CD4-positive, alpha-beta T cell treated with Interleukin-17A for 1 hour (primary cell): ENCODE measurements around the gene RARS2.

ENCODE experiments used
- DNase-seq: peaks from one replicate; pipeline ENCODE4 v3.0.0-alpha.2; 2020

The RARS2 gene

DNA sequence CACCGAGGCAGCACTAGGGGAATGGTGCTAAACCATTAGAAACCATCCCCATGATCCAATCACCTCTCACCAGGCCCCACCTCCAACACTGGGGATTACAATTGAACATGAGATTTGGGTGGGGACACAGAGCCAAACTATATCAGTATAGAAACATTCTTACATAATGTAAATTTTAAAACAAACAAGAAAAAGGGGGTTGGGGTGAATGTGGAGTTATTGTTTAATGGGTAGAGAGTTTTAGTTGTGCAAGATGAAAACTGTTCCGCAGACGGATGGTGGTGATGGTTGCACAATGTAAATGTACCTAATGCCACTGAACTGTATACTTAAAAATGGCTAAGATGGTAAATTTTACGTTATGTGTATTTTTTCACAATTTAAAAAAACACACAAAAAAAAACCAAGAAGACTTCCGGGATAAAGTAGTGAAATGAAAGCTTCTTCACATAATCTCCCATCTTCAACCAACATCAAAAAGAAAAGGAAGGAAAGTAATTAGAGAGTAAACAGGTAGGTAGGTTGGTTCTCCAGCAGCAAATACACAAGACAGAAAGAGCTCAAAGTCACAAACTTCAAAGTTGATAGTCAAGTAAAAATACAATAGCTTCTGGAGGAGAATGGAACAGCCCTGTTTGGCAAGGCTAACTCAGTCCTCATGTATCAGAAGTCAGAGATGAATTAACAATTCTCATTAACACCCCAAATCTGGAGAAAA lies 16.3 kb downstream of the RARS2 start:
- no peak for DNase-seq

DNA sequence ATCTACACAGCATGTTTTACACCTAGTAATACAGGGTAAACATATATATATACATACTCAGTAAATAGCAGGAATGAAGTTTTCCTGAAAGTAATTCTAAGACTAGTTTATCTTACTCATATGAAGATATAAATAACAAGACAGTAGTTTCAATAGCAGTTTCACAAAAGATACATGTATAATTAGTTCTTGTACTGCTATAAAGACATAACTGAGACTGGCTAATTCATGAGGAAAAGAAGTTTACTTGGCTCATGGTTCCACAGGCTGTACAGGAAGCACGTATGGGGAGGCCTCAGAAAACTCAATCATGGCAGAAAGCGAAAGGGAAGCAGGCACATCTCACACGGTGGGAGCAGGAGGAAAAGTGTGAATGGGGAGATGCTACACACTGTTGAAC lies 16.9 kb downstream of the RARS2 start:
- no peak for DNase-seq

GRCh38 chr6:87572021-87572420 lies 17.8 kb downstream of the RARS2 start:
- no peak for DNase-seq

GRCh38 chr6:87561017-87561416 lies 28.8 kb downstream of the RARS2 start:
- DNase-seq, result no peak

GRCh38 chr6:87558446-87558845 lies 31.3 kb downstream of the RARS2 start:
- no peak for DNase-seq

DNA sequence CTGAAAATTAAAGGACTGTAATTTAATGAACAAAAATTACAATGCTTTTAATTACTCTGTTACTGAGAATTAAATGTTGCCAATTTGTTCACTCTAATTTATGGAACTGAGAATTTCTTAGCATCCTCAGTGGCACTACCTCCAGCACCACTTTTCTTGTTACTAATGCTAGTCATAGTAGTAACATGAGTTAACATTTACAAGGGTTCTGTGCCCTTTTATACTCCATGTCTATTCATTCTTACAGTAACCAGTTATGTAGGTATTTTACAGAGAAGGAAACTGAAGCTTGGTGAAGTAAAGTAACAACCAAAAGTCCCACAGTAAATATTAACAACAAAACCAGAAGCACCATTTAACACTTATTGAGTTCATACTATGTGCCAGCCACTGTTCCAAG lies 34.3 kb downstream of the RARS2 start:
- no peak for DNase-seq

- DNase-seq, result no peak
These were observed 36.5 kb downstream of the RARS2 start for GRCh38 chr6:87553159-87553765.

DNA sequence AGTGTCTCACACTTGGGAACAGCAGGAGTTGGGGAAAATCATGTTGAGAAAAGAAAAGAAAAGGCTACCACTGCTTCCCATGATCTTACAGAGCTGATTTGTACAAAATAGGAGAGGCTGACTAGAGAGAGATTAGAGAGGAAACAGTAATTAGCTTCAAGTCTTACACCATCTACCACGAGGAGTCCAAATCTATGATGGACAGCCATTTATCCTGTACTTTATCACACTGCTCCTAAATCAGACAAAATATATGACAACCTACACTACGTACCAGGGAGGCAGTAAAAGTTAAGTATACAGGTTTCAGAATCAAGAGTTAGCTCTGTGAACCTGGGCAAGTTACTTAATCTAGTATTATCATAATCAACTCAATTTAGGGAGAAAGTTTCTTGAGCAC lies 38.0 kb downstream of the RARS2 start:
- no peak for DNase-seq

DNA sequence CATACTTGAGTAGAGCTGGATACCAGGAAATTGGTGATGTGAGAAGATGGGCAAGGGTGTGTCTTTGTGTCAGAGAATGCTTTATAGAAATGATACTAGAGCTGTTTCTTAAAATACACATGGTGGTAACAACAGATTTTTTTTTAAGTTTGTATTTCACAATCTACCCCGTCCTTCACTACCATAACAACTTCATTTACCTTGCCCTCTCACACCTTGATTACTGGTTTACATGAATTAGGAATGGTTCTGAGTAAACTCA lies 45.4 kb downstream of the RARS2 start:
- no peak for DNase-seq

DNA sequence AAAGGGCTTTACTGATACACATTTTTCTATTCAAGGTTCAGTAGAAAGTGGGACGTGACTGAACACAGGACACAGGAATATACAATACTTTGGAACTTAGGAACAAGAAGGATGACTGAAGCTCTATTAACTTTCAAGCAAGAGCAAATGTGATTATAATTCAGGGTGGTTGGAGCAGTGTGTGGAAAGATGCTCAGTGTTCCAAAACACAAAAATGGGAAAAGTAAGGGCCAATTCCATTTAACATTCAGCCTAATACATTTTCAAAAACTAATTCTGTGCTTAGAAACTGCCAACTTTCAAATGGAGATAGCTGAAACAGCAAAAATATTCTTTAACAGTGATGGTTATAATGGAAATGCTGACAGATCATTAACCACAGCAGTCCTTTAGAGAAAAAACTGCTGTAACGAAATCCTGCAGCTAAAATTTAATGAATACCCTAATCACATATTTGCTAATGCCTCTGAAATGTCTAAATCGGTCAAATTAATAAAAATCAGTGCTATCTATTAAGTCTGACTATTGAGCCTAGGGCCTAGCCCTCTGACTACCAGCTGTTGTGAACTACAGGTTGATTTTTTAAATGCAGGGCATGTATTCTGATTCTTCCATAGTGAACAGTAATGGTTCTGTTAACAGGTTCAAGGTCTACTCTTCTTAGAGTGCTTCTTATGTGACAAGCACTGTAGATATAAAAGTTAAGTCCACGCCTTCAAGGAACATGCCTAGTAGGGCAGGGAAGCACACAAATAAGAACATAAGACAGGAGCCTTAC lies 45.9 kb downstream of the RARS2 start:
- DNase-seq, result no peak

DNA sequence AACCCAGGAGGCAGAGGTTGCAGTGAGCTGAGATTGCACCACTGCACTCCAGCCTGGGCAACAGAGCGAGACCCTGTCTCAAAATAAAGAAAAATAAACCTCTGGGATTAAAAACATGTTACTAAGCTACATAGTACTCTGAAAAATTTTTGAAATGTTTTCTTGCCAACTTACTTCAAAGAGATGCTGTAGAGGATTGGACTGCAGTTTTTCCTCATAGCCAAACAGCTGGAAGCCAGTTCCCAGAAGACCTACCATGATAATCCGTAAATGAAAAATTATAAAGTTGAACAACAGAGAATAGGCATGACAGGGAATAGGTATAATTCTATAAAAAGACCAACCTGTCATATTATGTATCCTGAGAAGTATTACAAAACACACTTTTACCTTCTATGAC lies 48.0 kb downstream of the RARS2 start:
- no peak for DNase-seq

- no peak for DNase-seq
These were observed 48.7 kb downstream of the RARS2 start for GRCh38 chr6:87541041-87541440.

DNA sequence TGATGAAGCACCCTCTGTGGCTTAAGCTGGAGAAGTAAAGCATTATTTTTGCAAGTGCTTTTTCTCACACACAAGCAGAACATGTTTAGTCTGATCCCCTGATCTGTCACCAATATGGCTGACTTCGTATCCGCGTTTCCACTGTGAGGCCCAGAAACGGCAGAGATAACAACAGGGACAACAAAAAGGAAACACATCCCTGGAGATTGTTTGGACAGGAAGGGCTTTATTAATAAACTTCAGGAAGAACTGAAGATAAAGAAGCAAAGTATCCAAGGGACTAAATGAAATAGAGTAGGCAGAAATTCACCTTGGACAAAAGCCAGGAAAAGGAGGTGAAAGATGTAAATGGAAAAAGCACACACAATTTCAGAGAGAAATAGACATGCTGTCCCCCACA lies 49.2 kb downstream of the RARS2 start:
- no peak for DNase-seq

- no peak for DNase-seq
These were observed 50.2 kb downstream of the RARS2 start for GRCh38 chr6:87539554-87539953.

GRCh38 chr6:87538510-87539260 lies 51.1 kb downstream of the RARS2 start:
- no peak for DNase-seq

- DNase-seq, result no peak
These were observed 55.3 kb downstream of the RARS2 start for GRCh38 chr6:87534377-87535047.

DNA sequence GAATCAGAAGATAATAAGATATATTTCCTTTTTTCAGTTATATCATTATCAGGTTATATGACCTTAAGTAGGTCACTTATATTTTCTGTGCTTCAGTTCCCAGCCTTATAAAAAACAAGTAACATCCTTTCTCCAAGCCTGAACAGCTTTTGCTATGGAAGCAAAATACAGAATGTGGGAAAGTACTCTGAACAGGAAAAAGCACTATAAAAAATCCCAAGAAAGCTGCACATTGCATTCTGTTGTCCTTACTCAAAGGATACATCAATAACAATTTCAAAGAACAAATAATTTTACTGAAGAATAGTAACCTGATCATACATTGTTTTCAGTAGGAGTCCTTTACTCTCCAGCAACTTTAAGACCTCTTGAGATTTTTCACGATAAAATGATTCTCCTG lies 60.6 kb downstream of the RARS2 start:
- no peak for DNase-seq

DNA sequence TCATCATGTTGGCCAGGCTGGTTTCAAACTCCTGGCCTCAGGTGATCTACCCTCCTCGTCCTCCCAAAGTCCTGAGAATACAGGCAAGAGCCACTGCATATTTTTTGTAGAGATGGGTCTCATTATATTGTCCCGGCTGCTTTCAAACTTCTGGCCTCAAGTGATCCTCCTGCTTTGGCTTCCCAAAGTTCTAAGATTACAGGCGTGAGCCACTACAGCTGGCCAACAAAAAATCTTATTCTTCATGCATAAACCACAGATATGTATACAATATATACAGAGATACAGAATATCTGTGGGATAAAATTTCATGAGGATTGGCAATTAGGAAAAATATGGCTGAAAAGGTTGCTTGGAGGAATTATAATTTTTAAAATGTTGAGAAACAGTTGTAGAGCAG lies 67.1 kb downstream of the RARS2 start:
- no peak for DNase-seq

- DNase-seq, result no peak
These were observed 71.3 kb downstream of the RARS2 start for GRCh38 chr6:87518453-87518852.

DNA sequence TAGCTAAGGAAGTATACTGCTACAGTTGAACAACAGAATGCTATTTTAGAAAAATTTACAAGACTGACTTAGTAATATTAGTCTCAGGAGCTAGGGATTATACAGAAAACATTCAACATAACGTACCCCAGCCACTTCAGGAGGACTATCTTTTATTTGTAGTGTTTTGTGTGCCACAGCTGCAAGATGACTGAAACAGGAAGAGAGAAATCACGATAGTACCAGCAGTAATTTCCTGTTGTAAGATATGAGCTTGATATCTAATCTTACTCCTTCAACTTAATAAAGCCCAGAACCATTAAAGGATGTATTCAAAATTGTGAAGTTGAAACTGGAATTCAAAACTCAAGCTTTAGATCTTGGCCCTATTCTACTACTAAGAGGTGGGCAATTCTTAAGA lies 75.0 kb downstream of the RARS2 start:
- DNase-seq, result no peak

GRCh38 chr6:87504441-87504840 lies 85.3 kb downstream of the RARS2 start:
- no peak for DNase-seq

- no peak for DNase-seq
These were observed 87.8 kb downstream of the RARS2 start for GRCh38 chr6:87501809-87502572.
